Fibroblast of villous mesenchyme (primary cell): ENCODE results near the gene SLC2A13. TPM values are rescaled to one million over a fixed set of nuclear protein-coding genes. Genes with fewer than 3 reads are reported as not detected.
"Not testable (repeated sequence)": the region's sequence is repeated elsewhere in the genome, so short reads cannot be mapped to it uniquely, and the experiment has no call there.

Experiments used
- DNase-seq: peaks from one replicate; pipeline ENCODE4 v3.0.0-alpha.2; 2010; ENCODE audit warnings: low read depth
- H3K4me3 ChIP-seq: 2 replicates; pipeline ENCODE4 v1.5.1; 2011; ENCODE audit warnings: low read depth, mild to moderate bottlenecking, low read length
- CTCF ChIP-seq: IDR thresholded peaks from 2 replicates; pipeline ENCODE4 v1.5.1; 2012; ENCODE audit warnings: low read depth, mild to moderate bottlenecking, low read length; ENCODE audit not compliant: insufficient read depth
- total RNA-seq: library from RNA; depleted of rRNA; stranded (reverse); fragments of >200 nt; gene quantifications from 2 replicates; pipeline ENCODE4 v1.2.3, GENCODE V29; 2012

The SLC2A13 gene
- total RNA-seq, 1 donor = 16.4 TPM

DNA sequence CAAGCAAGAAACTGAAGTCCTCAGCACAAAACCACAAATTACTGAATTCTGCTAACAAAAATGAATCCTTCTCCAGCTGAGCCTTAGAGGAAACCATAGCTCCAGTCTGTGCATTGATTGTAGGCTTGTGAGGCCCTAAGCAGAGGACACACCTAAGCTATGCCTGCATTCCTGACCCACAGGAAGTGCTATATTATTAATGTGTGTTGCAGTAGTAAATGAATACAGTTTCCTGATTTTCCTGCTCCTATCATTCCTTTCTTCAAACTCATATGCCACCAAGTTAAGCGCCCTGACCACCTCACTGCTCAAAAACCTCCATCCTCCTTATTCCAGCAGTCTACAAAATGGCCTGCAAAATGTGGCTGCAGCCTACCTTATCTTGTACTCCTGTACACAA is 334.4 kb downstream of the SLC2A13 start:
- DNase-seq = no peak
- no peak for TF ChIP-seq CTCF
- H3K4me3 ChIP-seq = no peak overlapping the region

DNA sequence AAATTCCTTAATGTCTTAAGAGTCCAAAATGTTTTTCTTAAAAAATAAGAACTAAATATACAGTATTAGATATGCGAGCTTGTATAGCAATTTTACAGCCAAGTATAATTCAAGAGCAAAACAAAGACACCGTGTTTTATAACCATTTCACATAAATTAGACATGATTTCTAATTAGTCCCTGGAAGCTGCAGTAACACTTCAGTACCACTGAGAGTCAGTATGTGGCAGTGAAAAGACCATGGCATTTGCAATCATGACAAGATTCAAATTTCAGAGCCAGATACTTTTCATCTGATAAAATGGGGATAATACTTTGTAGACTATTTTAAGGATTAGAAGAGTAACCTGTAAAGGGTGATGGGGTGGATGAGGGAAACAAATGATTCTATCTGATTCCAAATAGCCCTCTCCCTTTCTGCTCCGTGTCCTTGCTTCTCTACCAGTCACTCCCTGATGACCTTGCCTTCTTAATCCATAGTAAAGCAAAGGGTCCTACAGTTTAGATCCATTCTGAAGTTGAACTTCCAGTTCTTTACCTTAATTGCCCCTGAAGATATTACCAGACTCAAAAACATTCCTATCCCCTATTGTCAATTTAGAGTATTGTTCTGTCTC is 340.8 kb downstream of the SLC2A13 start:
- DNase-seq = peak; percentile 52
- TF ChIP-seq CTCF = peak; percentile 73
- H3K4me3 ChIP-seq = no peak overlapping the region

DNA sequence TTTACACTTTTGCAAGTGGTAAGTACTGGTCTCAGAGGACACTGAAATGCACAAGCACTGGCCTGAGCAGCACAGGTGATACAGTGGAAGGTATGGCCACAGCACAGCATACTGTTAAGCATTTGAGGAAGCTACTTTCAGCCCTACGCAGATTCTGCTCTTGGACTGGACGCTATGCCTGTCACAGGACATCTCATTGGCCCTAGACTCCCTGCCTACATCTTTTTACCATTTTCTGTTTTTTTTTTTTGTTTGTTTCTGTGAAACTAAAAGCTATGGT is 342.1 kb downstream of the SLC2A13 start:
- no peak overlapping the region for H3K4me3 ChIP-seq
- TF ChIP-seq CTCF = no peak
- no peak for DNase-seq

GRCh38 chr12:39763071-39763889 is 342.6 kb downstream of the SLC2A13 start:
- no peak for DNase-seq
- no peak overlapping the region for H3K4me3 ChIP-seq
- TF ChIP-seq CTCF = no peak

GRCh38 chr12:39755478-39755877 is 350.4 kb downstream of the SLC2A13 start:
- no peak for TF ChIP-seq CTCF
- no peak overlapping the region for H3K4me3 ChIP-seq
- DNase-seq = no peak

- no peak overlapping the region for H3K4me3 ChIP-seq
- TF ChIP-seq CTCF = no peak
- DNase-seq = no peak
Measured at GRCh38 chr12:39752482-39753137, 353.3 kb downstream of the SLC2A13 start.

- H3K4me3 ChIP-seq, DNase-seq: not testable (repeated sequence)
Measured at GRCh38 chr12:39746151-39746550, 359.7 kb downstream of the SLC2A13 start.
